VCaP (cell line): Measurements from ENCODE around the gene DIP2C.
"Not testable (repeated sequence)": the region's sequence is repeated elsewhere in the genome, so short reads cannot be mapped to it uniquely, and the experiment has no call there.

Experiments
- H3K27ac ChIP-seq: fragments of 450-650 bp; 2 replicates; pipeline ENCODE4 v1.5.1; 2017
- TF ChIP-seq, protein P1 (sequence below): fragments of 450-650 bp; conservative IDR thresholded peaks from 2 replicates; pipeline ENCODE4 v1.5.1; 2017; ENCODE audit warnings: mild to moderate bottlenecking, moderate library complexity

DIP2C gene

DNA sequence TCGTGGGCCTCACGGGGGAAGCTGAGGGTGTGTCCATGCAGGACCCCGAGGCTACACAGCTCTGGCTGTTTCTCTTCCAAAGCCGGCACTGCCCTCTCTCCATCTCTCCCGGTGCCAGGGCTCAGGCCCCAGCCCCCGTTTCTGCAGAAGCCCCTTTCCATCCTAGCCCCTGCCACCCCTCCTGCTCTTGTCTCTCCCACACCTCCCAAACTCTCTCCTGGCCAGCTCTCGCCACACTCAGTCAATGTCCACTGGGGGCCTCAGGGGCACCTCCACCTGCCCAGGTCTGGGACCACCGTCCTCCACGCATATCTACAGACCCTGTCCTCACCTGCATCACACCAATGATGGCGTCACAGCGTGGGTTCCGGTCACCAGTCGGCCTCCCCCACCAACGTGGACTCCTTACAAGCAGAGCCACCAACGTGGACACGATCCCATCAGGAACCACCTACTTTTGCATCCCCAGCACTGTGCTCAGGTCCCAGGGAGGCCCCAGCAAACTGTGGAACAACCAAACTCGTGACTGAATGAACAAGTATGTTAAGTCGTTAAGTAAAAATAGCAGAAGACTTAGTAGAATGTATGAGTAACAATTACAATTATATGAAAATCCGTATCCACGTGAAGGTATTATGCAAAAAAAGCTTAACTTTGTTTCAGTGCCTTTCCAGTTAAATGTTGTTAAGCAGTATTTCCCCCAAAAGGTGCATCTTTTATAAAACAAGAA is 38.4 kb downstream of the DIP2C start:
- peak overlapping the region; percentile 86 for H3K27ac ChIP-seq
- TF ChIP-seq, protein P1, sequence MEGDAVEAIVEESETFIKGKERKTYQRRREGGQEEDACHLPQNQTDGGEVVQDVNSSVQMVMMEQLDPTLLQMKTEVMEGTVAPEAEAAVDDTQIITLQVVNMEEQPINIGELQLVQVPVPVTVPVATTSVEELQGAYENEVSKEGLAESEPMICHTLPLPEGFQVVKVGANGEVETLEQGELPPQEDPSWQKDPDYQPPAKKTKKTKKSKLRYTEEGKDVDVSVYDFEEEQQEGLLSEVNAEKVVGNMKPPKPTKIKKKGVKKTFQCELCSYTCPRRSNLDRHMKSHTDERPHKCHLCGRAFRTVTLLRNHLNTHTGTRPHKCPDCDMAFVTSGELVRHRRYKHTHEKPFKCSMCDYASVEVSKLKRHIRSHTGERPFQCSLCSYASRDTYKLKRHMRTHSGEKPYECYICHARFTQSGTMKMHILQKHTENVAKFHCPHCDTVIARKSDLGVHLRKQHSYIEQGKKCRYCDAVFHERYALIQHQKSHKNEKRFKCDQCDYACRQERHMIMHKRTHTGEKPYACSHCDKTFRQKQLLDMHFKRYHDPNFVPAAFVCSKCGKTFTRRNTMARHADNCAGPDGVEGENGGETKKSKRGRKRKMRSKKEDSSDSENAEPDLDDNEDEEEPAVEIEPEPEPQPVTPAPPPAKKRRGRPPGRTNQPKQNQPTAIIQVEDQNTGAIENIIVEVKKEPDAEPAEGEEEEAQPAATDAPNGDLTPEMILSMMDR, result no peak

DNA sequence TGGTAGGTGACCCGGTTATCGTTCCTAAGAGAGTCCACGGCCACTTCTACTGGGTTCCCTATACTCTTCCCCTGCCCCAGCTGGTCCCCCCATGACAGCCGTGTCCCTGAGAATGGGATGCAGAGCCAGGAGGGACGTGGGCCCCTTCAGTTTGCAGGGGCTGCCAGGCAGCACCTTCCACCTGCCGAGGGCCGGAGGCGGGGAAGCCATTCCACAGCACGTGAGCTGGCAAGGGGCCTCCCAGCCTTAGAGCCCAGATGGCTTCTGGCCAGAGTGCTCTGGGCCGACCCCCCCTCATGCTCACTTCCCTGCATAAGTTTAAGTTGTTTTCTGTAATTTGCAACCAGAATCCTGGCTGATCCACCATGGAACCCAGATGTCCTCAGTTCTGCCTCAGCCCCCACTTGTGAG is 39.0 kb downstream of the DIP2C start:
- TF ChIP-seq, protein P1, result no peak
- H3K27ac ChIP-seq, result peak overlapping the region; percentile 86

DNA sequence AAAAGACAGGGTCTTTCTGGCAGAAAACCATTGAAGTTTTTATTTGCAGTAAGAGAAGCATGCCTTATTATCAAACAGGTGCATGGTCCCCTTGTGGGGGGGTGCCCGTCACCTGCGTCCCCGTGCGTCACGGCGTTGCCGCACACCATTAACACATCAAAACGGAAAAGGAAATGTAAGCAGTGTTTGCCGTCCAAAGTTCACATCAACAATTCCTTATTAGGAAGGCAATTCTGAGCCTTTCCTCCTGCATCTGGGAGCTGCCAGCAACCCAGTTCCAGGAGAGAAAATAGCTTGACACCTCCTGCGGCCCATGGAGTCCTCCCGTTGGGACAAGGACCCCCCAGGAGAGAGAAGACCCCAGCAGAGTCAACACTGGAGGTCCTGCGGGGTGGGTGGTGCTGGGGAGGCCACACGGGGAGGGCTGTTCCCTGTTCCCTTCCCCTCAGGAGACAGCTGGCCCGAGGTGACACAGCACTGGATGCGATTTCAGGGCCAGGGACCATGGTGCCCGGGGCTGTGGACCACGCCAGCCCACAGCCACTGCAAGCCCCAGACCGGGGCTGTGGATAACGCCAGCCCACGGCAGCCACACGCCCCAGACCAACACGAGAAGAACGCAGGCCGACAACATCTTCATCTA is 39.5 kb downstream of the DIP2C start:
- peak overlapping the region; percentile 86 for H3K27ac ChIP-seq

DNA sequence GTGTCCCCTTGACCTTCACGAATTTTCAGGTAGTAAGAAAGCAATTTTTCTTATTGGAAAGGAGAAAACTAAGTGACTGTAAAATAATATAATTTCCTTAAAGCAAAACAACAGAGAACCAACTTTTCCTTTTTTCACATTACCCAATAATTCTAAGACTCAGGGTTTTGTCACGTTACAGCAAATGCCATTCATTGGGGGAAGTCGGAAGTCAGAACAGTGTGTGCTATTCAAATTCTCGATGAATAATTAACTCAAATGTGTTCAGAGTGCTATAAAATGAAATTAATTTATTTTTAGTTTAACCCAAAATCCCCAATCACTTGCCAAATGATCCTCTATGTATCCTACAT is 40.0 kb downstream of the DIP2C start:
- H3K27ac ChIP-seq, result peak overlapping the region; percentile 86
- TF ChIP-seq, protein P1, result no peak

More for the DNA sequence above, 39.5 kb downstream of the DIP2C start:
- TF ChIP-seq, protein P1, result no peak

DNA sequence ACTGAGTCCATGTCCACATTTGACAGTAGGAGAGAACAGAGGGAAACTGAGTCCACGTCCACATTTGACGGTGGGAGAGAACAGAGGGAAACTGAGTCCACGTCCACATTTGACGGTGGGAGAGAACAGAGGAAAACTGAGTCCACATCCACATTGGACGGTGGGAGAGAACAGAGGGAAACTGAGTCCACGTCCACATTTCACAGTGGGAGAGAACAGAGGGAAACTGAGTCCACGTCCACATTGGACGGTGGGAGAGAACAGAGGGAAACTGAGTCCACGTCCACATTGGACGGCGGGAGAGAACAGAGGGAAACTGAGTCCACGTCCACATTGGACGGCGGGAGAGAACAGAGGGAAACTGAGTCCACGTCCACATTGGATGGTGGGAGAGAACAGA is 42.4 kb downstream of the DIP2C start:
- H3K27ac ChIP-seq, result not testable (repeated sequence)

DNA sequence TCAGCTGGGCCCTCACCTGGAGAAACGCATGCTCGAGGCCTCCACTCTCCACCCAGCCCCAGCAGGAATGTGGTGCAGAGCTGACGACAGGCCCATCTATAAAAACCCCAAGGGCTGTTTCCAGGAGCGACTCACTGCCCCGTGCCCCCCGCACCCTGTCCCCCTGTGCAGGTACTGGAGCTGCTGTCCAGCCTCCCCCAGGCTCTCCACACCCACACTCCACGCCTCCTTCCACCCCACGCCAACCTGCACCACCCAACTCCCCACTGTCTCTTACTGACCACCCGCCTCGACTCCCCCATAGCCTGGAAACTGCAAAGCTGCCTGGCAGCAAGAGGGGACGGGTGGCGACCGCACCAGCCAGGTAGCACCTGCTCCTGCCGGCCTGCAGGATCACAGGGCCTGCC is 43.3 kb downstream of the DIP2C start:
- TF ChIP-seq, protein P1, result no peak
- H3K27ac ChIP-seq, result 0 out of 2 replicates have a peak overlapping the region, but pooled peaks have one; percentile 14

DNA sequence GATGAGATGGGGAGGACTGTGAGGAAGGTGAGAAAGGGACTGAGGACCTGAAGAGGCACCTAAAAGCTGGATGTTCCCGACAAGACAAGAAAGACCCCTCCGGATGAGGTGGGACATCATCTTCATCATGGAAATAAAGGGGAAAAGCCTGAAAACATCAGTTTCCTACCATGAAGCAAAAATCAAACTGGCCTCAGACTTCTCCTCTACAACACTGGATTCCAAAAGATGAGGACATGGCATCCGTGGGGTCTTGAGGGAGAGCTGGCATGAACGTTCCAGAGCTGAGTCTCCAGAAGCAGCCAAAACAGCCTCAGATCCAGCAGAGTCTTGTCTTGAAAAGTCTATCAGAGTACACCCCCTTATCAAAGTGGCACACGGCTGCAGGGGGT is 44.5 kb downstream of the DIP2C start:
- TF ChIP-seq, protein P1, result no peak

More for the DNA sequence above, 44.5 kb downstream of the DIP2C start:
- H3K27ac ChIP-seq, result no peak overlapping the region
